Measurements from ENCODE around the gene HELB.

Gene HELB

DNA sequence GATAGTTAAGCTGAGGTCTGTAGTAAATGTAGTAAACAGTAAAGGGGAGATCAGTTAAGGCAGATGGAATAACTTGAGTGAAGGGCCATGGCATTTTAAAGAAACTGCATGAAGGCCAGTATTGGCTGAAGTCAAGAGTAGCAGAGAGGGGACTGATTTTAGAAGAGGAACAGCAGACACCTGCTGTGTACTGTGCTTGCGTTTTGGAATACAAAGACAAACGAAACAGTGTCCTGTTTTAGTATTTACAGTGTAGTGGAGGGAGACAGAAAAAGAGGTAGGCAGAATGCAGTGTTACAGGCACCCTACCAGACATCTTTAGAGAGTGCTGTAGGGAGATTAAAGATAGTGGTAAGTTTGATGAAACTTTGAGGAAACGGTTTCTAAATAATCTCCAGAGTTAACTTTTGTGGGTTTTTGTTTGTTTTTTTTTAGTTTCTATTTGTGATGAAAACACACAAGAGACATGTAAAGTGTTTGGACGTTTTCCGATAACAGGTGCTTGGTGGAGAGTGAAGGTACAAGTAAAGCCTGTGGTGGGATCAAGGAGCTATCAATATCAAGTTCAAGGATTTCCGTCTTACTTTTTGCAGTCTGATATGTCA is 2.1 kb downstream of the HELB start:
- DNase-seq, result no peak

DNA sequence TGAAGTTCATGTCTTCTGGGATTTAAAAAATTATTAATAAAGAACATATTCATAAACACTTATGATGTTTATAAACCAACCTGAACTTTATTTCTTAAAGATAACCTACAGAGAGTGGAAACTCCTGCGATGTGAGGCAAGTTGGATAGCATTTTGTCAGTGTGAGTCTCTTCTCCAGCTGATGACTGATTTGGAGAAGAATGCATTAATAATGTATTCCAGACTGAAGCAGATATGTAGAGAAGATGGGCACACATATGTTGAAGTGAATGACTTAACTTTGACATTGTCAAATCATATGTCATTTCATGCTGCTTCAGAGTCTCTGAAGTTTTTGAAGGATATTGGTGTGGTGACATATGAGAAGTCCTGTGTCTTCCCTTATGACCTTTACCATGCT is 7.3 kb downstream of the HELB start:
- no peak for DNase-seq

DNA sequence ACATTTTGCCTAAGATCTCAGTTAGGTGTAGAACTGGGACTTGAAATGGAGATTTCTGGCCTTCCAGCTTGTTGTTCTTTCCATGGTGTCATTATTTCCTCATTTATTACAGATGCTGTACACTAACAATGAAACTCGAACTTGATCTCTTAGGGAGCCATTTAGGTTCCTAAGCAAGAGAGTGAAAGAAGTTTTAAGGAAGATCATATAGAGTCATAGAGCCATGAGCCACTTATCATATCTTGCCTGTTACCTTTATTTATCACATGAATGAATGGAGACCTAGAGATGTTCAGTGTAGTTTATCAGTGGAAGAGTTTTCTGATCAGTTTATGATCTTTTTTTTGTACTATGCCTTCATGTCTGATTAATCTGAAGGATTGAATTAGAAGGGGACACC is 9.9 kb downstream of the HELB start:
- no peak for DNase-seq

DNA sequence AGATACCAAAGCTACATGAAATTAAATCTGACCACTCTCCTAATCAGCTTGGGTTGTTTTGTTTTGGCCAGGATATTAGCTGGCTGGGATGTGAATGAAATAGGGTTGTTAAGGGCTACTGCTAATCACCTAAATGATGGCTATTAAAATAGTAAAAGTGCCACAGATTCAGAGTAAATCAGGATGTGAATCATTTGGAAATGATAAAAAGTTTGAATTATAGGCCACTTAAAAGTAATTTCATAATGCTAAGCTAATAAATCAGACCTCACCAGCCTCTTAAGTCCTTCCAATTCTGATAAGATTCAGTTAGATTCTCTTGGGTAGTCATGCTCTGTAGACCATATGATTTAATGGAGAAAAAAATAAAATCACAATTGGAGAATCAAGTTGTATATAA is 12.0 kb downstream of the HELB start:
- no peak for DNase-seq

DNA sequence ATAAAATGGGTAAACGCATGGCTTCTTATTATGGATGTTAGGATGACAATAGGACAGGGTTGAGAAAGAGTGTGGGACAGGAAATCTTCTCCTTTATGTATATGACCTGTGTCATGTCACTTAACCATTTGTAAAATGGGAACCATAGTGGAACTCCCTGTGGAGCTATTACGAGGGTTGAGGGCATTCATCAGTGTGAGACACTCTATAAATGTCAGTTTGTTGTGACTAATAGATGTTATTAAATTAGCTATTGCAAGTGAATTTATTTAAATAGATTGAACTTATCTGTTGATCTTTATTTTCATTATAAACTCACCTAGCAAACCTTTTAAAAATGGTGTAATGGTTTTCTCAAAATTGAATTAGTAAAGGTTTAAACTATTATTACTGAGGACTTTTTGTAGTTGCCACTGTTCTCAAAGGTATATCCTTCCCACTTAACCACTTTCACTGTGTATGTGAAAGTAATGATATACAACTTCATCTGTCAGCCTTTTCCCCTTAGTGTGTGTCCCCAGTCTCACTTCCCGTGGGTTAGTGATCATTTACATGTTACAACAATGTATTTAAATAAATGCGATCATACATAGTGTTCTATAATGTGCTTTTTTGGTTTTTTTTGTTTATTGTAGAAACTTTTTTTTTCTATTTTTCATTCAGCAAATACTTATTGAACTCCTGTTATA is 17.1 kb downstream of the HELB start:
- no peak for DNase-seq

DNA sequence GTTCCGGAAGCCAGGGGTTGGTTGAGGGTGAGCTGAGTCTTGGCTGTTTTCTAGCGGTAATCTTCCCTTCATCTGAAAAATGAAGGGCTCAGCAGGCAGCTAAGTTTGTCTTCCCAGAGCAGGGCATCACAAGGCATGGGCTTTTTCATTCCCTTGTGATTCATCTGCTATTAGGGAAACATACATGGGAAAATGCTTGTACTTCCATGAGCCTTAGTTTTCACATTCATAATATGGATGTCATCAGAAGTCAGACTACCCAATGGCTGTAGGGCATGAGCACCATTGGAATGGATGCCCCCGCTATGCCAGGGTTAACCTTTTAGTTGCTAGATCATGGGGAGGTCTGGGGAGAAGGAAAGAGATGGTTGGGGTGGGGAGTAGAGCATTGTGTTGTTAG is 18.7 kb downstream of the HELB start:
- no peak for DNase-seq

DNA sequence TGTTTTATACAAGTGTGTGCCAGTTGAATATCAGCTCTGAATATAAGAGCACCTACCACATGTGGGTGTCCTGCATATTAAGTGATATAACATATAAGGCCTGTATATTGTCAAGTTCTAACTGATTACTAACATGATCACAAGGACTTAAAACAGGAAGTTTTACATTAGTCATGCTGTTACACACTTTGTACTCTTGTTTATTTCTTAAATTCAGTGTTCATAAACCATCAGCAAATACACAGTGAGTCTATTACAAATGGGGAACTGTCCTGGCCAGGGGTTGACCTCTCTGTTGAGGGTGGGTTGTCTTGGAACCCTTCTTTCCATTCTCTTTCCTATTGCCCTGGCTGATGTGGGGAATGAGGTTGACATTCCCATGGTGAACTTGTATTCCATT is 19.1 kb downstream of the HELB start:
- DNase-seq, result no peak

DNA sequence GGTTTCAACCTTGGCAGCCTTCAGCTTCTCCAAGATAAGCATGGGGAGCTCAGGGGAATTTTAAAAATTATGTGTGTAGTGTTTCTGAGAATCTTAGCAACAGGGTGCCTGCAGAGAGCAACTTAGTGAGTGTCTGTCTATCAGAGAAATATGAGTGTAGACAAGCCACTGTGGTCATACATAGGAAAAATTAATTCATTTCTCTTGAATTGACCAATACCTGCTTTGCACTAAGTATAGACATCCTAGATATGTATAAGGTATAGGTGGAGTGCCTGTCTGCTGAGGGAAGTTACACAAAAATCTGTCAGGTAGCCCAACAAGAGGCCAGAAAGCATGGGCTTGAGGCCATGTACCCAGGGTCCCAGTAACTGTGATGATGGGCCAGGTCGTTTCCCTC is 20.7 kb downstream of the HELB start:
- no peak for DNase-seq

DNA sequence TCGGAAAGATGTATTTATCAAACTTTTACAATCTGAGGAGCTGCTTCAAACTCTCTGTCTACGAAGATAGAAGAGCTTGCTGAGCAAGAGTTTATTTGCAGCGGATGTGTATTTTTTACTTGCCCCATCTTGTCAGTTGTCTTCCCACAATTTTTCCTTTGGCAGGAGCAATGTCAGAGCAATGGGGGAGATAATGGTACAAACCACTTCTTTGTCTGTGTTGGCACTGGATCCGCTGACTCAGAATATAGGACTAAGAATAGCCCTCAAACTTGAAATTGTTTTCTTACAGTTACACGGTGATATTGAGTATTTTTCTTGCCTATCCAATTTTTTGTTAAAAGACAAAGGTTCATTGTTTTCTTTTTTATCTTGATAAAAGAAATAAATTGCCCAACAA is 27.6 kb downstream of the HELB start:
- no peak for DNase-seq

DNA sequence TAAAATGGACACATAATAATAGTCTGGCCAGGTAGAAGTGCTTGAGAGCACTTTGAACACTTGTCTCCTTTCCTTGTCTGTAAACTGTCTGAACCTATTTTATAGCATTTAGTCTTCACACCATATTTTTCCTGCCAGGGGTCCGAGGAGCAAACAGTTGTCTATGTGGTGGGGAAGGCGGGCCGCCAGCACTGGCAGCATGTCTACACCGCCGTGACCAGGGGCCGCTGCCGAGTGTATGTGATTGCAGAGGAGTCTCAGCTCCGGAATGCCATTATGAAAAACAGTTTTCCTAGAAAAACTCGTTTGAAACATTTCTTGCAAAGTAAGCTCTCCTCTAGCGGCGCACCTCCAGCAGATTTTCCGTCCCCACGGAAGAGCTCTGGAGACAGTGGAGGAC is 28.7 kb downstream of the HELB start:
- DNase-seq, result no peak

DNA sequence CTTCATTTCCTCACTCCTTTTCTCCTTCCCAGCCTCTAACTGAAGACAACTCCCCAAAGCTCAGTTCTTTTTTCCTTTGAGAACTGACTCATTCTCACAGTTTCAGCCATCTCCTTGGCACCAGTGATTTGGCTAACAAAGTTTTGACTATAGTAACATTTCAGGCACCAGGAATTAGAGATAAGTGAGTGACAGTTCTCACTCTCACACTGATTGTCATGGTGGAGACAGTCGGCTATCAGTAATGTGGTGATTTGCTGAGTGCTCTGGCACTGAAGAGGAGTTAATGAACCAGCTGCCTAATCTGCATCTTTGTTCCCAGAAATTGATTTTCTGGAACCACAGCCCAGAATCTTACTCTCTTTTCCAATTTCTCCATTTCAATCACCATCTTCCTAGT is 29.5 kb downstream of the HELB start:
- DNase-seq, result no peak

DNA sequence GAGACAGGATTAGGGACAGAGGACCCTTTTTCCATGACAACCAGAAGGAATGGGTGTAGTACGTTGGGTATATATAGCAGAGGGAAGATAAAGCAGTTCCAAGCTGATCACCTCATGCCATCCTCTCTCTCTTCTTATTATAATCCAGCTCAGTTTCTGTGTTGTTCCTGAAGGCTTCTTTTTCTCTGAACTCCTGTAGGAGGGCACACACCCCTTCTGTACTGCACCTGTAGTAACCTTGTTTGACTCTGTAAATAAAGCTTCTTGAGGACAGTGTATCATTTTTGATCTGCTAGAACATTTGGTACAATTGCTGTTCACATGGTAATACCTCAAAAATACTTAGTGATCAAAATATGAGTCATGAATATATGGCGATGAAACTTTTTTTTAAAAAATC is 33.5 kb downstream of the HELB start:
- DNase-seq, result no peak

DNA sequence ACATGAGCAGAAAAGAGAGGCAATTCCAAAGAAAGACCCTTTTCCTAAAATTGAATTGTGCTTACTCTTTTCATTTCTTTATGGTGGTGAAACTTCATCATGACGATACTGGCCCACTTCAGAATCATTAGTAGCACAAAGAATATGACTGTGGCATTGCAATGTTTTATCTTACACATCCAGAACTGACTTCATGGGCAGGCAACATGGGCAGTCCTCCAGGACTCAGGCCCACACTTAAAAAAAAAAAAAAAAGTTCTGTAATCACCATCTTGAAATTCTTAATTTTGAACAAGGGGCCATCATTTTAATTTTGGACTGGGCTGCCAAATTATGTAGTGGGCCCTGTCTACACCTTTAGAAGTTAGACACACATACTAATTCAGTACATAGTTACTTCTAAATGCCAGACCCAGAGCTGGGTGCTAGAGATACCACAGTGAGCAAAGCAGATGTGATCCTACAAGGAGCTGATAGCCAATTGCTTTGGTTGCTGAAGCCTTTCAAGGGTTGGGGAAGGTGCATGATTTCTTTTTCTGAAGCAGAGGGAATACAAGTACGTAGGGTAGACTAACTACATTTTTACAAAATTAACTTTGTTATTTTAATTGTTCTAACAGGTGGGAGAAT is 35.2 kb downstream of the HELB start:
- DNase-seq, result no peak

DNA sequence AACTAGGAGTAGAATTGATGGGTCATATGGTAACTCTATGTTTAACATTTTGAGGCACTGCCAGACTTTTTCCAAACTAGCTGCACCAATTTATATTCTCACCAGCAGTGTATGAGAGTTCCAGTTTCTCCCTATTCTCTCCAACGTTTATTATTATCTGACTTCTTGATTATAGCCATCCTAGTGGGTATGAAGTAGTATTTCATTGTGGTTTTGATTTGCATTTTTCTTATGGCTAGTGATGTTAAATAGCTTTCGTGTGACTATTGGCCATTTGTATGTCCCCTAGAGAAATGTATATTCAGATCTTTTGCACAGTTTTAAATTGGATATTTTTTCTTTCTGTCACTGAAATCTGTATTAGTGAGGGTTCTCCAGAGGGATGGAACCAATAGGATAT is 37.8 kb downstream of the HELB start:
- DNase-seq, result no peak

DNA sequence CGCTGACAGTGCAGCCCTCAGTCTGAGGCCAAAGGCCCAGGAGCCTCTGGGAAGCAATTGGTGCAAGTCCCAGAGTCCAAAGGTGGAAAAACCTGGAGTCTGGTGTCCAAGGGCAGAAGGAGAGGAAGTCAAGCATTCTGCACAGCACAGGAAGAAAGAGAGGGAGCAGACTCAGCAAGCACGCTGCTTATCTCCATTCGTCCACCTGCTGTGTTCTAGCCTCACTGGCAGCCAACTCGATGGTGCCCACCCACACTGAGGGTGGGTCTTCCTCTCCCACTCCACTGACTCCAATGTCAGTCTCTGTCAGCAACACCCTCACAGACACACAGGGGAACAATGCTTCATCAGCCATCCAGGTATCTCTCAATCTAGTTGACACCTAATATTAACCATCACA is 38.8 kb downstream of the HELB start:
- DNase-seq, result no peak

DNA sequence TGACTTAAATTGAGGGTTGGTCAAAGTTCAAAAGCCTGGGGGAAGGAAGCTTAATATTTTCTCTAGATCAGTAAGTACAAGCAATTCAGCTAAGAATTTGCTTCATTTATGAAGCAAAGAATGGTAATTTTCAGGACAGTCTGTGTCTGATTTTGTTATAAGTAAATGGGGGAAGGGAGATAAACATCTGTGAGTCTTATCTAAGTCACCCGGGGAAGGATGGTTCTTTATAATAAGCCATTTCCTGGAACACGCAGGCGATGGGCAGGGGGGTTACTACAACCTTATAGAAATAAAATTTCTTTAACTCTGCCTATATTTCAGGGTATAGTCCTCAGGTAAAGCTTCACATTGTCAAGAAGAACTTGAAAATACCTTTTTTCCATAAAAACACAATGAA is 42.9 kb downstream of the HELB start:
- DNase-seq, result no peak

DNA sequence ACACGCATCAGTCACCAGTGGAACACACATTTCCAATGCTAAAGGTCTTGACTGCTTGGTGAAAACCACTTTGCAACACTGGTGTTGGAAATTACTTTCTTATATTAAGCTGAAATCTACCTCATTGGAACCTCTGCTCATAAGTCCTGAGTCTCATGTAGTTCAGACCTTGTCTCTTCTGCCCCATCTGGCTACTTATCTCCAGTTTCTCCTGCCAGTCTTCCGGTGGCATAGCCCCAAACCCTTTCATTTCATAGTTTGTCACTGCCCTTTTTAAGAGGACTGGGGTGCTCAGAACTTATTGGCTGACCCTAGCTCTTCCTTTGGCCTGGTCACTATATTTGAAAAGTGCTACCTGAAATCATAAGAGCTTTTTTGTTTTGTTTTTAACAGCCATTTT is 43.7 kb downstream of the HELB start:
- no peak for DNase-seq

DNA sequence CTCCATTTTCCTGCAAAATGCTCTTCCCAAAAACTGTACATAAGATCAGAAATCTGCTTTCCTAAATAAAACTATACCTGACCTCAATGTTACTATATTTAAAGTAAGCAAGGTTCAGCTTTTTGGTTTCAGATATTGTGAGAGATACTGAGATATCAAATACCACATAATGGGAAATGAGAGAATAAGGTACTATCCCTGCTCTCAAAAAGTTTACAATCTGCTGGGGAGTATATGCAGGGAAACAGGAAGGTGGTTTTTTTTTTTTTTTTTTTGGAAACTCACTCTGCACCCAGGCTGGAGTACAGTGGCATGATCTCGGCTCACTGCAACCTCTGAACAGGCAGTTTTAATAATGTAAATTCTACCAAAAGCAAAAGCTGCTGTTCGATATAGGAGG is 49.0 kb downstream of the HELB start:
- DNase-seq, result no peak

DNA sequence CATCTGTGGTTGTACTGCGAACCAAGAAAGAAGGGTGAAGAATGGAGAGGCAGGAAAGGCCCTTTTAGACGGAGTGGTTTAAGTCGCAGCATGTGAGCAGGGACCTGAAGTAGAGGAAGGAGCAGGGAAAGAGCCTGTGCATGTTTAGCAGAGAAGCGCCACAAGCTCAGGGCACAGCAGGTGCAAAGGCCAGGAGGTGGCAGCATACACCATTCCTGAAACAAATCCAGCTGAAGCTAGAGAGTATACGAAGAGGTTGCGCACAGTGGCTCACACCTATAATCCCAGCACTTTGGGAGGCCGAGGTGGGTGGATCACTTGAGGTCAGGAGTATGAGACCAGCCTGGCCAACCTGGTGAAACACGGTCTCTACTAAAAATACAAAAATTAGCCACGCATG is 49.9 kb downstream of the HELB start:
- DNase-seq, result peak; percentile 60

DNA sequence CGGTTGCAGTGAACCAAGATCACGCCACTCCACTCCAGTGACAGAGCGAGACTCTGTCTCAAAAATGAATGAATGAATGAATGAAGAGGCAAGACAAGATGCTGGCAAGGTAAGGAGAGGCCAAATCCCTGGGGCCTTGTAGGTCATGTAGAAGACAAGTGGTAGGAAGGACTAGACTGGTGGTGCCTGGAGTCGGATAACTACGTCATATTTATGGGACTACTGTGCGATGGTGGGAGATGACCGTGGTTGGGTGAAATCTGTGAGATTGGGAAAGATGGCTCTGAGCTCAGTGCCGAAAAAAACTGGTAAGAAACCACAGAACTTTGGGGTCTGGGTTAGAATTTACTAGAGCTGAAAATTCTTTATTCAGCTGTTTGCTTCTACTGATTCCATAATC is 50.6 kb downstream of the HELB start:
- no peak for DNase-seq

DNA sequence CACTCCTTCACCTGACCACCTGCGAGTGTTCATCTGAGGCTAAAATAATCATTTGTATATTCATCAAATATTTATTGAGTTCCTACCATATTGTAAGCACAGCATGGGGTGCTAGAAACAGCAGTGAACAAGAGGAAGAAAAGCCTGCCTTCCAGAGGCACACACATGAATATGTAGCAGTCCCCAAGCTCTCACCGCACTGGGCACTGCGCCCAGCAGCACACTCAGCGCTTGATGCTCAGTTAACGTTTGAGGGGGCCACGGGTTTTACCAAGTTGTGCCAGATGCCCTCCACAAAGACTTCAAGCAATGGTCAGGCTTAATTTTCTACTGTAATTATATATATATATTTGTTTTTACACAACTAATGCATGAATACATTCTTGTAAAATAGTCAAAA is 52.0 kb downstream of the HELB start:
- no peak for DNase-seq

DNA sequence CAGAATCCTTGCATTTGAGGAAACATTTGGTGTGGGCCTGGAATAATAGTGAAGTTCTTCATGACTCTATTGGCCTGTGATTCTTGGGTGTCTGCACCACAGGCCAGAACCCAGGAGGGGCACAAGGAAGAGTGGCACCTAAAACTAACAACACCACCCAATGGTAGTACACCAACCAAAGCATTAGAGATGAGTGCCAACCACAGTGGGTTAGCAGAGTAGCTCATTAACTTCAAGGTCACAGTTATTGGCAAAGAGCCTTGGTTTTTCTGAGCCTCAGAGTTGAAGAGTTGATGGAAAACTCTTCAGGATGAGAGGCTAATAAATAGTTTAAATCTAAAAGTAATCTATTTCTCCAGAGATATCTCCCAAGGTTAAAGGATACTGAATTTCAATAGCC is 57.0 kb downstream of the HELB start:
- DNase-seq, result no peak

DNA sequence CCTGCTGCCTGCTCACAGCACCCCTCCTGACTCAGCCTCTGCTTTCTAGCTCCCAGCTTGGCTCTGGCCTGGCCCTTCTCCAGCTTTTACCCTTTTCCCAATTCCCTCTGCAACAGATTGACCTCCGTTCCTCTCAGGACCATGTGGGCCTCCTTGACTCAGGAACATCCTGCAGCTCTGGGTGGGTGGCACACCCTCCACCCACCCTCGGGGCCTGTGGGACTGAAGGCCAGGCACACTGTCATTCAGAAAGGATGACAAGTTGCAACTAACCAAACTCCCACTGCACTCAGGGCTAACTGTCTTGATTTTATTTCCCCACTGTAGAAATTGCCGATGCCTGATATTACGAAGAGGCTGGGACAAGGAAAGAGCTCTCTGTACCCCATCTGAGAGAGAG is 59.4 kb downstream of the HELB start:
- DNase-seq, result no peak

DNA sequence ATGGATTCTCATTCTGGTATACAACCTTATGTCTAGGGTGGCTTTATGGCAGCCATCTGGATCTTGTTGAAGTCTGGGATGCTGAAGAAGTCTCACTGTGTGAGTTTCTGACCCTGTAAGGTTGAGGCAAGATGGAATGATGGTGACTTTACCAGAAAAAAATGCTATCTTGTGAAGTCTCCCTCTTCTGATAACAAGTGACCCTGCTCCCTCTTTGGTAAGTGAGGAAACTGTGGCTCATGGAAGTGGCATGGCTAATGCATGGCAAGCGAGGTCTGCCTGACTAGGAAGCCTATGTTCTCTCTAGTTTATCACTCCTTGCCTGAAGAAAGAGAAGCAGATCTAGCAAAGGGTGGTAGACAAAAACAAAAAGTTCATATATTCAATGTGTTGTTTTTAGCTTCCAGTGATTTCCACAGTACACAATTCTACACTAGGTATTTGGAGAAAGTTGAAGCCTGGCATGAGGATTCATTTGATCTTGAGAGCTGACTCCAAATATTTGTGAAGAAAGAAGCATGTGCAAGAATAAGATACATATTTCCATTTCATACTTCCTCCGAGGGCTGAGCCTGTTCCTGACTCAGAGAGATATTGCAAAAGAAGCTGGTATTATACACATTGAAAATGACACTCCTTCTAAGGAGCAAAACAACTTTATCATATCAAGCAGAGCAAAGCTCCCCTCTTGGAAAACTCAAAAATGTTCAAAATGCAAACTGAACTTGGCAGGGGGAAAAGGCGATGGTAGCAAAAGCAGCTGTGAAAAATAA is 63.6 kb downstream of the HELB start:
- no peak for DNase-seq
